IMR-90 (cell line): ENCODE data around the gene SPEG. TPM values are rescaled to one million over a fixed set of nuclear protein-coding genes. Genes with fewer than 3 reads are reported as not detected.

Source experiments
- ATAC-seq: fragments of 200-7000 bp; cut with Tn5 transposase; 2 replicates; pipeline ENCODE4 v1.9.1; 2020; ENCODE audit warnings: low read depth, mild to moderate bottlenecking, moderate library complexity
- BruUV-seq: library from RNA; stranded (reverse); fragments of 400-500 nt; replicated peaks from 2 replicates; lab custom pipeline; 2021; lab: Mats Ljungman, UMichigan
- CTCF ChIA-PET: fragments of 300-600 bp; formaldehyde crosslinking; extraction: SDS; loops from one replicate; lab custom pipeline; 2021; ENCODE audit warnings: antibody characterized with exemption; lab: Yijun Ruan, JAX
- POLR2A ChIA-PET: fragments of 300-600 bp; sonication (Branson Sonifier 250); formaldehyde crosslinking; loops from one replicate; lab custom pipeline; 2022; ENCODE audit warnings: antibody characterized with exemption; ENCODE audit not compliant: unreplicated experiment; lab: Charles Lee
- DNase-seq: peaks from one replicate; pipeline ENCODE4 v3.0.0; 2013
- H2AFZ ChIP-seq: replicated peaks from 2 replicates; pipeline ENCODE3; 2013; ENCODE audit warnings: low read length, mild to moderate bottlenecking; ENCODE audit not compliant: poor library complexity
- H2AK5ac ChIP-seq: 2 replicates; pipeline ENCODE4 v1.6.1; 2013; ENCODE audit warnings: low read depth, low read length, inconsistent platforms
- H2AK9ac ChIP-seq: replicated peaks from 2 replicates; pipeline ENCODE3; 2013; ENCODE audit warnings: mild to moderate bottlenecking, low read depth, low read length, moderate library complexity; ENCODE audit not compliant: poor library complexity
- H2BK120ac ChIP-seq: 2 replicates; pipeline ENCODE4 v1.6.1; 2013; ENCODE audit warnings: low read depth, low read length, inconsistent platforms
- H2BK15ac ChIP-seq: 3 replicates; pipeline ENCODE4 v1.6.1; 2013; ENCODE audit warnings: low read depth, low read length, inconsistent platforms
- H2BK20ac ChIP-seq: 2 replicates; pipeline ENCODE4 v1.6.1; 2013; ENCODE audit warnings: low read depth, mild to moderate bottlenecking, inconsistent platforms, low read length, moderate library complexity
- H2BK5ac ChIP-seq: 2 replicates; pipeline ENCODE4 v1.6.1; 2013; ENCODE audit warnings: mild to moderate bottlenecking, low read depth, low read length, inconsistent platforms; ENCODE audit not compliant: poor library complexity, severe bottlenecking
- H3K14ac ChIP-seq: replicated peaks from 2 replicates; pipeline ENCODE4 v1.6.1; 2013; ENCODE audit warnings: low read depth, low read length, inconsistent platforms
- H3K18ac ChIP-seq: 2 replicates; pipeline ENCODE4 v1.6.1; 2013; ENCODE audit warnings: low read depth, low read length, control low read depth
- H3K23ac ChIP-seq: 2 replicates; pipeline ENCODE4 v1.6.1; 2013; ENCODE audit warnings: low read depth, low read length, inconsistent platforms
- H3K27ac ChIP-seq: 2 replicates; pipeline ENCODE4 v1.5.1; 2013; ENCODE audit warnings: mild to moderate bottlenecking, control low read depth, low read length; ENCODE audit not compliant: insufficient read depth
- H3K27me3 ChIP-seq: 2 replicates; pipeline ENCODE4 v1.6.1; 2013; ENCODE audit warnings: low read length; ENCODE audit not compliant: control insufficient read depth, insufficient read depth
- H3K36me3 ChIP-seq: 2 replicates; pipeline ENCODE4 v1.6.1; 2013; ENCODE audit warnings: low read length, mixed read lengths; ENCODE audit not compliant: control insufficient read depth, insufficient read depth
- H3K4ac ChIP-seq: 2 replicates; pipeline ENCODE4 v1.6.1; 2013; ENCODE audit warnings: low read depth, low read length, inconsistent platforms
- H3K4me1 ChIP-seq: 2 replicates; pipeline ENCODE4 v1.6.1; 2013; ENCODE audit warnings: low read length, mixed read lengths; ENCODE audit not compliant: control insufficient read depth, insufficient read depth
- H3K4me2 ChIP-seq: 2 replicates; pipeline ENCODE4 v1.6.1; 2013; ENCODE audit warnings: low read depth, mild to moderate bottlenecking, control low read depth, low read length, moderate library complexity
- H3K4me3 ChIP-seq: 2 replicates; pipeline ENCODE4 v1.5.1; 2013; ENCODE audit warnings: low read depth, mild to moderate bottlenecking, control low read depth, low read length, moderate library complexity; ENCODE audit not compliant: insufficient read depth
- H3K56ac ChIP-seq: 2 replicates; pipeline ENCODE4 v1.6.1; 2013; ENCODE audit warnings: low read length, inconsistent platforms; ENCODE audit not compliant: insufficient read depth; ENCODE audit errors: extremely low read depth
- H3K79me1 ChIP-seq, 2 experiments: 2 replicates each; pipeline ENCODE4 v1.6.1; 2013; ENCODE audit warnings: low read length in 2 of 2, inconsistent platforms in 1 of 2, low read depth in 1 of 2
- H3K9ac ChIP-seq: 2 replicates; pipeline ENCODE4 v1.6.1; 2013; ENCODE audit warnings: low read depth, low read length, control low read depth
- H3K9me1 ChIP-seq: 2 replicates; pipeline ENCODE4 v1.6.1; 2013; ENCODE audit warnings: low read length, inconsistent platforms; ENCODE audit not compliant: insufficient read depth
- H3K9me3 ChIP-seq: 2 replicates; pipeline ENCODE4 v1.6.1; 2013; ENCODE audit warnings: low read length; ENCODE audit not compliant: control insufficient read depth, insufficient read depth
- H4K20me1 ChIP-seq: 2 replicates; pipeline ENCODE4 v1.6.1; 2013; ENCODE audit warnings: low read length, inconsistent platforms; ENCODE audit not compliant: insufficient read depth
- H4K5ac ChIP-seq: 2 replicates; pipeline ENCODE4 v1.6.1; 2013; ENCODE audit warnings: mild to moderate bottlenecking, low read depth, low read length, control low read depth
- H4K8ac ChIP-seq, 2 experiments: 2 replicates each; pipeline ENCODE4 v1.6.1; 2013; ENCODE audit warnings: low read depth in 2 of 2, low read length in 2 of 2, control low read depth in 1 of 2, inconsistent platforms in 1 of 2
- H4K91ac ChIP-seq: 2 replicates; pipeline ENCODE4 v1.6.1; 2013; ENCODE audit warnings: low read depth, low read length, inconsistent platforms; ENCODE audit not compliant: insufficient read depth
- BHLHE40 ChIP-seq: fragments of 150-350 bp; IDR thresholded peaks from 2 replicates; pipeline ENCODE4 v1.6.1; 2016; ENCODE audit warnings: mild to moderate bottlenecking, low read depth, low read length
- CEBPB ChIP-seq: IDR thresholded peaks from 2 replicates; pipeline ENCODE4 v1.6.1; 2012; ENCODE audit warnings: low read depth, low read length, improper control_type of control experiment
- CHD1 ChIP-seq: IDR thresholded peaks from 2 replicates; pipeline ENCODE4 v1.6.1; 2012; ENCODE audit warnings: low read depth, low read length, improper control_type of control experiment
- ELK1 ChIP-seq: fragments of 150-350 bp; IDR thresholded peaks from 2 replicates; pipeline ENCODE4 v1.6.1; 2016; ENCODE audit warnings: low read depth, mild to moderate bottlenecking, low read length, moderate library complexity, borderline replicate concordance
- FOS ChIP-seq: fragments of 150-350 bp; IDR thresholded peaks from 2 replicates; pipeline ENCODE4 v1.6.1; 2016; ENCODE audit warnings: low read depth, low read length
- MAFK ChIP-seq: IDR thresholded peaks from 2 replicates; pipeline ENCODE4 v1.6.1; 2012; ENCODE audit warnings: low read depth, low read length, improper control_type of control experiment
- MAZ ChIP-seq: IDR thresholded peaks from 2 replicates; pipeline ENCODE4 v1.6.1; 2012; ENCODE audit warnings: low read depth, mild to moderate bottlenecking, low read length, improper control_type of control experiment, moderate library complexity, borderline replicate concordance
- MXI1 ChIP-seq: IDR thresholded peaks from 2 replicates; pipeline ENCODE4 v1.6.1; 2012; ENCODE audit warnings: low read depth, mild to moderate bottlenecking, low read length, moderate library complexity, borderline replicate concordance
- POLR2A ChIP-seq: IDR thresholded peaks from 2 replicates; pipeline ENCODE4 v1.6.1; 2012; ENCODE audit warnings: mild to moderate bottlenecking, low read depth, low read length
- RCOR1 ChIP-seq: IDR thresholded peaks from 2 replicates; pipeline ENCODE4 v1.6.1; 2012; ENCODE audit warnings: mild to moderate bottlenecking, low read length, improper control_type of control experiment; ENCODE audit not compliant: insufficient replicate concordance
- RFX5 ChIP-seq: IDR thresholded peaks from 2 replicates; pipeline ENCODE4 v1.8.0; 2012; ENCODE audit warnings: low read depth, mild to moderate bottlenecking, low read length, moderate library complexity
- SMC3 ChIP-seq: fragments of 150-350 bp; IDR thresholded peaks from 2 replicates; pipeline ENCODE4 v1.6.1; 2016; ENCODE audit warnings: low read depth, mild to moderate bottlenecking, antibody characterized with exemption, low read length, moderate library complexity
- WGBS, 2 experiments: methylation state at CpG; one replicate each; pipeline versions ENCODE4 v1.1.5 to v1.1.7; 2013; ENCODE audit warnings: missing lambda C conversion rate in 2 of 2; ENCODE audit not compliant: insufficient read length in 1 of 2; ENCODE audit errors: extremely low coverage in 2 of 2; 5-methylcytosine and 5-hydroxymethylcytosine counted together
- dilution Hi-C: fragments of 300-500 bp; cut with HindIII; formaldehyde crosslinking; loops from one replicate; pipeline ENCODE4 v1.14.3; 2018; ENCODE audit warnings: low sequenced_read_pairs; ENCODE audit not compliant: unreplicated experiment
- in situ Hi-C: fragments of 300-500 bp; cut with MboI; formaldehyde crosslinking; loops from 3 replicates; pipeline ENCODE4 v1.14.3; 2019; ENCODE audit warnings: low sequenced_read_pairs, inconsistent platforms, mixed read lengths
- intact Hi-C: fragments of 100-400 bp; cut with micrococcal nuclease; formaldehyde crosslinking; loops from 2 replicates; pipeline ENCODE4 v1.10.0; 2022
- polyA plus RNA-seq, 3 experiments: library from polyadenylated mRNA; depleted of rRNA; stranded (reverse); fragments of >200 nt; gene quantifications; 2 replicates each; pipeline ENCODE4 v1.2.3, GENCODE V29; 2012; ENCODE audit warnings: low replicate concordance in 1 of 3
- total RNA-seq: library from RNA; depleted of rRNA; stranded (reverse); fragments of >200 nt; gene quantifications from 2 replicates; pipeline ENCODE4 v1.2.3, GENCODE V29; 2012
- TF ChIP-seq, protein P1 (sequence below): conservative IDR thresholded peaks from 2 replicates; pipeline ENCODE4 v1.5.1; 2012; ENCODE audit warnings: mild to moderate bottlenecking, low read depth, low read length, improper control_type of control experiment

The SPEG gene
- total and polyA plus RNA-seq, 2 of the 4 experiments (the other 2 are of a cell fraction): 6.8 to 81.6 TPM

DNA sequence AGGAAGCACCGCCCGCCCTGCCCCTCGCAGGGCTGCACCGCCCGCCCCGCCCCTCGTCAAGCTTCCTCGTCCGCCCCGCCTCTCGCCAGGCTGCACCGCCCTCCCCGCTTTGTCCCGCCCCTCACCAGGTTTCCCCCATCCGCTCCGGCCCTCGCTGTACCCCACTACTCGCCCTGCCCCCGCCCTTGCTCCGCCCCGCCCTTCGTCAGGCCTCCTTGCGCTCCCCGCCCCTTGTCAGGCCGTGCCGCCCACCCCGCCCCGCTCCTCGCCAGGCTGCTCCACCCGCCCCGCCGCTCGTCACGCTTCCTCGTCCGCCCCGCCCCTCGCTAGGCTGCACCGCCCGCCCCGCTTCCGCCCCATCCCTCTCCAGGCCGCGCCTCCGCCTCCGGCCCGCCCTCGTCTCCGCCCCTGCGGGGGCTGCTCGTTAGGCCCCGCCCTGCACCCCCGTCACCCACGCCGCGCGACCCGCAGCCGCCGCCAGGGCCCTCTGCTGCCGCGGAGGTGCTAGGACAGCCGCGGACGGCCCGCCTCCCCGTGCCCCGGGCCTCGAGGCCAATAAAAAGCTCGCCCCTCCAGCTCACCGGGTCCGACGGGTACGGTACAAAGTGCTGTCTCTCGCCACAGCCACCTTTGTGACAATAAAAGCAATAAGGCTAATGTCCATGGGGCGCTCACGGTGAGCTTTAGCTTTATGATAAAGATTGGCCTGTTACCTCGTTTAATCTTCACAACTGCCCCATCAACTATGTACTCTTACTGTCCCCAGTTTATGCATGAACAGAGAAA lies 46.3 kb upstream of the SPEG start:
- H2AK5ac ChIP-seq: no peak overlapping the region
- peak overlapping the region; percentile 64 to 91; a peak in 3 of 4 replicates for H4K8ac ChIP-seq
- H3K4me2 ChIP-seq: peak overlapping the region; percentile 73
- H2BK20ac ChIP-seq: no peak overlapping the region
- H3K27me3 ChIP-seq: 0 out of 2 replicates have a peak, but pooled peaks cover 2% of the 10 kb centered on the region
- intact Hi-C loops: loop anchor here (5.0 kb wide), 1 partner anchor 211 kb away; the partner anchor contains the start of genes CNPPD1 and RETREG2
- ATAC-seq (peak; percentile 84), DNase-seq (peak; percentile 95)
- H3K4me3 ChIP-seq: peak overlapping the region; percentile 26
- H2BK120ac ChIP-seq: peak overlapping the region; percentile 44
- dilution Hi-C loops: no loop called here
- peaks cover 15 to 22% of the 10 kb centered on the region in 2 experiments for H3K79me1 ChIP-seq
- ChIA-PET CTCF (interaction anchor here (0.5 to 1.7 kb wide), 10 partner anchors 9 to 180 kb away, joined by 3 to 5 read pairs (median 3); no protein-coding TSS in a partner anchor), POLR2A (interaction anchor here (0.5 to 0.9 kb wide), 7 partner anchors 11 to 1244 kb away, joined by 3 to 16 read pairs (median 5); no protein-coding TSS in a partner anchor)
- peak overlapping the region; percentile 79 for H3K14ac ChIP-seq
- no TSS peak for BruUV-seq
- H3K23ac ChIP-seq: peak overlapping the region; percentile 18
- H2BK15ac ChIP-seq: no peak overlapping the region; the same call in 2 of the 3 replicates
- H3K18ac ChIP-seq: peak overlapping the region; percentile 19
- H4K91ac ChIP-seq: peak overlapping the region; percentile 36; the same call in 1 of the 2 replicates
- H4K20me1 ChIP-seq: no peaks in the 10 kb centered on the region
- H3K56ac ChIP-seq: peak overlapping the region; percentile 32; the same call in 1 of the 2 replicates
- peak overlapping the region; percentile 82 for H3K4ac ChIP-seq
- peak overlapping the region; percentile 84 for H4K5ac ChIP-seq
- 5% methylated on average over 14 of the region's 78 CpGs; no CpG with 5 or more reads in 1 of the 2 experiments for WGBS, 2 experiments
- peak overlapping the region; percentile 68 for H3K27ac ChIP-seq
- in situ Hi-C loops: no loop called here
- peak overlapping the region; percentile 56 for H2BK5ac ChIP-seq
- H3K9me3 ChIP-seq: no peaks in the 10 kb centered on the region
- H2AFZ ChIP-seq: peak overlapping the region; percentile 91
- peaks cover 23% of the 10 kb centered on the region for H3K4me1 ChIP-seq
- peaks cover 26% of the 10 kb centered on the region for H3K36me3 ChIP-seq
- H3K9ac ChIP-seq: peak overlapping the region; percentile 75
- peak overlapping the region; percentile 89 for H2AK9ac ChIP-seq
- H3K9me1 ChIP-seq: peaks cover 14% of the 10 kb centered on the region
- TF ChIP-seq MXI1 (no peak), BHLHE40 (peak; percentile 45; the same call in 1 of the 2 replicates), FOS (no peak), CEBPB (no peak), SMC3 (peak; percentile 32; the same call in 1 of the 2 replicates), CHD1 (no peak), POLR2A (no peak), ELK1 (no peak), RCOR1 (no peak), MAFK (no peak), MAZ (peak; percentile 95), RFX5 (no peak)
- TF ChIP-seq, protein P1, sequence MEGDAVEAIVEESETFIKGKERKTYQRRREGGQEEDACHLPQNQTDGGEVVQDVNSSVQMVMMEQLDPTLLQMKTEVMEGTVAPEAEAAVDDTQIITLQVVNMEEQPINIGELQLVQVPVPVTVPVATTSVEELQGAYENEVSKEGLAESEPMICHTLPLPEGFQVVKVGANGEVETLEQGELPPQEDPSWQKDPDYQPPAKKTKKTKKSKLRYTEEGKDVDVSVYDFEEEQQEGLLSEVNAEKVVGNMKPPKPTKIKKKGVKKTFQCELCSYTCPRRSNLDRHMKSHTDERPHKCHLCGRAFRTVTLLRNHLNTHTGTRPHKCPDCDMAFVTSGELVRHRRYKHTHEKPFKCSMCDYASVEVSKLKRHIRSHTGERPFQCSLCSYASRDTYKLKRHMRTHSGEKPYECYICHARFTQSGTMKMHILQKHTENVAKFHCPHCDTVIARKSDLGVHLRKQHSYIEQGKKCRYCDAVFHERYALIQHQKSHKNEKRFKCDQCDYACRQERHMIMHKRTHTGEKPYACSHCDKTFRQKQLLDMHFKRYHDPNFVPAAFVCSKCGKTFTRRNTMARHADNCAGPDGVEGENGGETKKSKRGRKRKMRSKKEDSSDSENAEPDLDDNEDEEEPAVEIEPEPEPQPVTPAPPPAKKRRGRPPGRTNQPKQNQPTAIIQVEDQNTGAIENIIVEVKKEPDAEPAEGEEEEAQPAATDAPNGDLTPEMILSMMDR: peak; percentile 72
